ENCODE measurements around the gene EIPR1.

DNA sequence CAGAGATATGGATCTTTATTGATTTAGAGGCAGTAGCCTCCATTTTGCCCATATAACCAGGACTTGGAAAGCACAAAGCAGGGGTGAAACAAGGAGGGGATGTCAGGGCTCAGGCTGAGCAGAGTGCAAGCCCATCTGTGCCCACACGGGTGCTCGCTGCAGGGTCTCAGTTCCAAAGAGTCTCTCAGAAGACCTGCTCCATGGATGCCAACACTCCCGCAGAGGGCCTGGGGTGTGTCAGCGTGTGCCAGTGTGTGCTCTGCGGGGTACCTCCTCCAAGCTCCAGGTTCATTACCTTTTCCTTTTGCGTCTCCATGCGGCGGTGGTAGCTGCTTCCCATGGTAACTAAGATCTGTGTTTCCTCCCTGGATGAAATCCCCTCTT, 107.5 kb downstream of the EIPR1 start:
- TF ChIP-seq RFX5 (IDR thresholded peaks at IDR 0.05; ENCODE audit: low read depth, low read length) (no peak), CTCF (conservative IDR thresholded peaks at IDR 0.05; ENCODE audit: low read depth, low read length) (no peak), POLR2A (IDR thresholded peaks at IDR 0.05; ENCODE audit: low read depth, low read length) (no peak), BHLHE40 (IDR thresholded peaks at IDR 0.05; ENCODE audit: low read depth, low read length) (no peak), MAZ (IDR thresholded peaks at IDR 0.05; ENCODE audit: borderline replicate concordance, low read depth, low read length) (no peak), USF2 (IDR thresholded peaks at IDR 0.05; ENCODE audit: low read depth, low read length) (no peak), CEBPB (IDR thresholded peaks at IDR 0.05; ENCODE audit: low read depth, low read length) (no peak), MAFK (IDR thresholded peaks at IDR 0.05; ENCODE audit: low read depth, low read length) (no peak)

Measured in IMR-90 (cell line).